Ishikawa (cell line): Measurements from ENCODE around the gene PCDHB4.
A peak's percentile ranks its signal among the peaks of the same experiment; 100 is the strongest.

ENCODE experiments used
- CEBPB ChIP-seq: IDR thresholded peaks from 2 replicates; pipeline ENCODE4 v1.6.1; 2012
- CREB1 ChIP-seq: IDR thresholded peaks from 2 replicates; pipeline ENCODE4 v1.6.1; 2012; ENCODE audit warnings: low read depth
- EGR1 ChIP-seq: IDR thresholded peaks from 2 replicates; pipeline ENCODE4 v1.6.1; 2012
- EP300 ChIP-seq: IDR thresholded peaks from 2 replicates; pipeline ENCODE4 v1.6.1; 2012; ENCODE audit warnings: borderline replicate concordance
- FOXM1 ChIP-seq: IDR thresholded peaks from 2 replicates; pipeline ENCODE4 v1.6.1; 2012; ENCODE audit warnings: low read depth, borderline replicate concordance
- NFIC ChIP-seq: IDR thresholded peaks from 2 replicates; pipeline ENCODE4 v1.6.1; 2012
- RAD21 ChIP-seq: IDR thresholded peaks from 2 replicates; pipeline ENCODE4 v1.6.1; 2012; ENCODE audit warnings: low read depth
- TAF1 ChIP-seq: IDR thresholded peaks from 2 replicates; pipeline ENCODE4 v1.6.1; 2012; ENCODE audit warnings: low read depth, mild to moderate bottlenecking
- TEAD4 ChIP-seq: IDR thresholded peaks from 2 replicates; pipeline ENCODE4 v1.6.1; 2012
- YY1 ChIP-seq: IDR thresholded peaks from 2 replicates; pipeline ENCODE4 v1.6.1; 2012; ENCODE audit warnings: low read depth
- ZBTB7A ChIP-seq: IDR thresholded peaks from 2 replicates; pipeline ENCODE4 v1.6.1; 2012; ENCODE audit warnings: low read depth
- TF ChIP-seq, protein P1 (sequence below): IDR thresholded peaks from 2 replicates; pipeline ENCODE4 v1.6.1; 2012
- TF ChIP-seq, protein P2 (sequence below): IDR thresholded peaks from 2 replicates; pipeline ENCODE4 v1.6.1; 2012
- TF ChIP-seq, protein P3 (sequence below): IDR thresholded peaks from 2 replicates; pipeline ENCODE4 v1.6.1; 2012; ENCODE audit warnings: low read depth, mild to moderate bottlenecking

Gene PCDHB4

DNA sequence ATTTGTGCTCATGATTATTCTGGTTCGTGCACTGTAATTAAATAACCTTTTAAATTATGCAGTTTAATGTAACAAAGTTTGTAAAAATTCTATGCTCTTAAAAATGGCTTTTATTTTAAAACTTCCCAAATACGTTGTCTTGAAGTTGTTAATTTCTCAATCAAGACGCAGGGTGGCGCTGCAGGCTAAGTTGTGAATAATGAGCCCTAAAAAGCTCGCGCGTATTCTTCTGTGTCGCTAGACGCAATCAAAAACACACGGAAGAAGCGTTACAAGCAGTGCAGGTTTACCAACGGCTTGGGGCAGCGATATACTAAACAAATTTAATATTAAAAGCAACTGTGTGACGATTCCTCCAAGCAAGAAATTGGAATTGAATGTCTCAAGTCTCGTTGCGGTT, at the start of gene PCDHB4:
PCDHB4 (plus strand) TSS at position 256 of the 400 bp plus-strand sequence. CDS start 181 bp downstream, outside the sequence.
- no peak for TF ChIP-seq ZBTB7A
- peak; percentile 43; the same call in 1 of the 2 replicates for TF ChIP-seq RAD21

DNA sequence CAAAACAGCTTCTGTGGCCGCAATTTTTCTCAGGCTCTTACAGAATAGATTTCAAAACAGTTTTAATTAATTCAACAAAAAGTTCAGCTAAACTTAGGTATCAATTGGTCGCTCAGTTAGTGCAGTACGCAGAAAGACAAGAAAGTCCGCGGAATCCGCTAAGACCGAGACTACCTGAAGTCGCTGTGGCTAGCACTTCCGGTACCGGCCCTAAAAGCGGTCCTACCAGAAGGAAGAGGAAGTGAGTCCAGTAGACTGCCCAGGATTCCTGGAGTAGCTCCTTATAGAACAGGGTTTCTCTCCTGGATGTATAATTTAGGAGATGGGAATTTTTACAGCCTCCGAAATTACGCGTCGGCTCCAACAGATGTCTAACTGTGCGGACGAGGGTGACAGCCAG, 43.8 kb upstream of the PCDHB4 start:
- TF ChIP-seq NFIC, result no peak

DNA sequence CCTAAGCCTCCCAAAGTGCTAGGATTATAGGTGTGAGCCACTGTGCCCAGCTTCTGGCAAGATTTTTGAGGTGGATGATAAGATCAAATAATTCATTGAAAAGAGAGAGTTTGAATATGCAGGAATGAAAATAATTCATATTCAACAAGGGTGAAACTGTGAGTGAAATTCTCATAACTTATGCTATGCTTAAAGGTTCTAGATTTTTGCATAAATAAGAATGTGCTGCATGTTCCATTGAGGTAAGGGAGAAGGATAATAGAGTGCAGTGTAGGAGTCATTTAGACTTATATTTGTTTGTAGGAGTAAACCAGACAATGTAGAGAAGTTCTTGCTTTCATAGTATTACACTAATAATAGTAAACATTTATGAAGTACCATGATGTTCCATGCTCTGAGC, 39.4 kb upstream of the PCDHB4 start:
- TF ChIP-seq RAD21, result no peak
- TF ChIP-seq, protein P1, sequence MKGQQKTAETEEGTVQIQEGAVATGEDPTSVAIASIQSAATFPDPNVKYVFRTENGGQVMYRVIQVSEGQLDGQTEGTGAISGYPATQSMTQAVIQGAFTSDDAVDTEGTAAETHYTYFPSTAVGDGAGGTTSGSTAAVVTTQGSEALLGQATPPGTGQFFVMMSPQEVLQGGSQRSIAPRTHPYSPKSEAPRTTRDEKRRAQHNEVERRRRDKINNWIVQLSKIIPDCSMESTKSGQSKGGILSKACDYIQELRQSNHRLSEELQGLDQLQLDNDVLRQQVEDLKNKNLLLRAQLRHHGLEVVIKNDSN, result no peak
- TF ChIP-seq TEAD4, result no peak
- TF ChIP-seq EGR1, result no peak
- no peak for TF ChIP-seq FOXM1
- TF ChIP-seq, protein P2, sequence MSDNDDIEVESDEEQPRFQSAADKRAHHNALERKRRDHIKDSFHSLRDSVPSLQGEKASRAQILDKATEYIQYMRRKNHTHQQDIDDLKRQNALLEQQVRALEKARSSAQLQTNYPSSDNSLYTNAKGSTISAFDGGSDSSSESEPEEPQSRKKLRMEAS, result no peak
- TF ChIP-seq ZBTB7A, result no peak

GRCh38 chr5:141084487-141084989, 37.1 kb upstream of the PCDHB4 start:
- TF ChIP-seq NFIC (no peak), EGR1 (no peak), RAD21 (peak; percentile 32; the same call in 1 of the 2 replicates)
- TF ChIP-seq, protein P3, sequence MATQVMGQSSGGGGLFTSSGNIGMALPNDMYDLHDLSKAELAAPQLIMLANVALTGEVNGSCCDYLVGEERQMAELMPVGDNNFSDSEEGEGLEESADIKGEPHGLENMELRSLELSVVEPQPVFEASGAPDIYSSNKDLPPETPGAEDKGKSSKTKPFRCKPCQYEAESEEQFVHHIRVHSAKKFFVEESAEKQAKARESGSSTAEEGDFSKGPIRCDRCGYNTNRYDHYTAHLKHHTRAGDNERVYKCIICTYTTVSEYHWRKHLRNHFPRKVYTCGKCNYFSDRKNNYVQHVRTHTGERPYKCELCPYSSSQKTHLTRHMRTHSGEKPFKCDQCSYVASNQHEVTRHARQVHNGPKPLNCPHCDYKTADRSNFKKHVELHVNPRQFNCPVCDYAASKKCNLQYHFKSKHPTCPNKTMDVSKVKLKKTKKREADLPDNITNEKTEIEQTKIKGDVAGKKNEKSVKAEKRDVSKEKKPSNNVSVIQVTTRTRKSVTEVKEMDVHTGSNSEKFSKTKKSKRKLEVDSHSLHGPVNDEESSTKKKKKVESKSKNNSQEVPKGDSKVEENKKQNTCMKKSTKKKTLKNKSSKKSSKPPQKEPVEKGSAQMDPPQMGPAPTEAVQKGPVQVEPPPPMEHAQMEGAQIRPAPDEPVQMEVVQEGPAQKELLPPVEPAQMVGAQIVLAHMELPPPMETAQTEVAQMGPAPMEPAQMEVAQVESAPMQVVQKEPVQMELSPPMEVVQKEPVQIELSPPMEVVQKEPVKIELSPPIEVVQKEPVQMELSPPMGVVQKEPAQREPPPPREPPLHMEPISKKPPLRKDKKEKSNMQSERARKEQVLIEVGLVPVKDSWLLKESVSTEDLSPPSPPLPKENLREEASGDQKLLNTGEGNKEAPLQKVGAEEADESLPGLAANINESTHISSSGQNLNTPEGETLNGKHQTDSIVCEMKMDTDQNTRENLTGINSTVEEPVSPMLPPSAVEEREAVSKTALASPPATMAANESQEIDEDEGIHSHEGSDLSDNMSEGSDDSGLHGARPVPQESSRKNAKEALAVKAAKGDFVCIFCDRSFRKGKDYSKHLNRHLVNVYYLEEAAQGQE, result no peak

DNA sequence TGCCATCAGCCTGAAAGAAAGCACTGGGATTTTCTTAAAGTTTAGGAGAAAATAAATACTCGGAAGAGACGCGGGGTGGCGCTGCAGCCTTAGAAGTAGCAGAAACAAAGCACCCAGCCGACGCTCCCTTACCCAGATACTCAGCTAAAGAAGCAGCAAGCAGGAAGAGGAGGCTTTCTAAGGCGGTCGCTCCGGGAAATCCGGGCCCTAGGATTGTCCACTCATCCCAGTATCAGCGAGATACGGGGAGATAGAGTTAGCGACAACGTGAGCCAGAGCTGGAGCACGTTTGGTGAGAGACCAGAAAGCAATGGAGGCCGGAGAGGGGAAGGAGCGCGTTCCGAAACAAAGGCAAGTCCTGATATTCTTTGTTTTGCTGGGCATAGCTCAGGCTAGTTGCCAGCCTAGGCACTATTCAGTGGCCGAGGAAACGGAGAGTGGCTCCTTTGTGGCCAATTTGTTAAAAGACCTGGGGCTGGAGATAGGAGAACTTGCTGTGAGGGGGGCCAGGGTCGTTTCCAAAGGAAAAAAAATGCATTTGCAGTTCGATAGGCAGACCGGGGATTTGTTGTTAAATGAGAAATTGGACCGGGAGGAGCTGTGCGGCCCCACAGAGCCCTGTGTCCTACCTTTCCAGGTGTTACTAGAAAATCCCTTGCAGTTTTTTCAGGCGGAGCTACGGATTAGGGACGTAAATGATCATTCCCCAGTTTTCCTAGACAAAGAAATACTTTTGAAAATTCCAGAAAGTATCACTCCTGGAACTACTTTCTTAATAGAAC, 26.9 kb upstream of the PCDHB4 start, which contains the start of gene PCDHB2:
PCDHB2 (plus strand) TSS at position 135 of the 782 bp plus-strand sequence; CDS start at position 311, 176 bp downstream.
- TF ChIP-seq RAD21, result peak; percentile 40; the same call in 1 of the 2 replicates
- TF ChIP-seq TAF1, result no peak

DNA sequence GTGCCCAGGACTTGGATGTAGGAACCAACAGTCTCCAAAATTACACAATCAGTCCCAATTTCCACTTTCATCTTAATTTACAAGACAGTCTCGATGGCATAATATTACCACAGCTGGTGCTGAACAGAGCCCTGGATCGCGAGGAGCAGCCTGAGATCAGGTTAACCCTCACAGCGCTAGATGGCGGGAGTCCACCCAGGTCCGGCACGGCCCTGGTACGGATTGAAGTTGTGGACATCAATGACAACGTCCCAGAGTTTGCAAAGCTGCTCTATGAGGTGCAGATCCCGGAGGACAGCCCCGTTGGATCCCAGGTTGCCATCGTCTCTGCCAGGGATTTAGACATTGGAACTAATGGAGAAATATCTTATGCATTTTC, 26.4 kb upstream of the PCDHB4 start:
- TF ChIP-seq YY1 (no peak), TAF1 (no peak), CREB1 (no peak), TEAD4 (no peak), ZBTB7A (no peak), RAD21 (no peak), EP300 (no peak), CEBPB (no peak), EGR1 (no peak)
- TF ChIP-seq, protein P1, result no peak
- TF ChIP-seq, protein P3, result no peak
- TF ChIP-seq, protein P2, result no peak

GRCh38 chr5:141100243-141100805, 21.3 kb upstream of the PCDHB4 start, which contains the start of gene PCDHB3:
TSS of gene PCDHB3 (plus strand) at chr5:141100473. CDS start at chr5:141100650, 177 bp downstream.
- no peak for TF ChIP-seq FOXM1
- peak; percentile 24; the same call in 1 of the 2 replicates for TF ChIP-seq RAD21
